ENCODE measurements around the gene PUS10. TPM values are rescaled to one million over a fixed set of nuclear protein-coding genes. Genes with fewer than 3 reads are reported as not detected.

The PUS10 gene
- total and polyA plus RNA-seq, 2 of the 8 experiments (the other 6 are each of a cell fraction or from before 2014, with no cell fraction given) = 1.3 to 3.1 TPM

GRCh38 chr2:60994131-60994530 lies 23.9 kb downstream of the PUS10 start (continued):
- TF ChIP-seq BRCA1 (IDR thresholded peaks at IDR 0.05; ENCODE audit: low read depth, low read length) (no peak), RFX5 (IDR thresholded peaks at IDR 0.05; ENCODE audit: borderline replicate concordance, low read depth, low read length) (no peak), SRF (IDR thresholded peaks at IDR 0.05; ENCODE audit: low read depth, low read length) (no peak), CTBP2 (IDR thresholded peaks at IDR 0.05; ENCODE audit: borderline replicate concordance, insufficient read depth, insufficient read length, low read length) (no peak), CHD7 (IDR thresholded peaks at IDR 0.05; ENCODE audit: insufficient replicate concordance, low read length) (no peak)
